Measurements from ENCODE around the gene MAEL.

Gene MAEL

GRCh38 chr1:166974647-166975345 lies 14.3 kb upstream of the MAEL start:
- Histone ChIP-seq H3K27ac (ENCODE audit: low read depth, low read length) (no peak overlapping the region), H3K79me2 (ENCODE audit: control insufficient read depth, low read length) (peaks cover 27% of the 10 kb centered on the region), H3K9me3 (ENCODE audit: control insufficient read depth, insufficient read depth, low read length) (no peaks in the 10 kb centered on the region), H4K20me1 (ENCODE audit: control insufficient read depth, insufficient read depth, low read depth, low read length) (no peaks in the 10 kb centered on the region), H3K4me2 (ENCODE audit: low read length) (peak overlapping the region; percentile 88), H3K27me3 (ENCODE audit: control insufficient read depth, low read length) (no peaks in the 10 kb centered on the region; the same call in 1 of the 2 replicates), H3F3A (ENCODE audit: control insufficient read depth, insufficient read depth) (peaks cover 2% of the 10 kb centered on the region; the same call in 1 of the 2 replicates), H3K4me3 (ENCODE audit: low read length) (peak overlapping the region; percentile 86), H3K36me3 (ENCODE audit: control insufficient read depth, low read length) (no peaks in the 10 kb centered on the region), H3K4me1 (ENCODE audit: control insufficient read depth, low read length) (peaks cover 59% of the 10 kb centered on the region), H3K9me2 (replicated peaks; ENCODE audit: control insufficient read depth, low read length) (no peaks in the 10 kb centered on the region)
- TF ChIP-seq CTCF (IDR thresholded peaks at IDR 0.05; ENCODE audit: low read depth, low read length, poor library complexity, severe bottlenecking) (no peak), EZH2phosphoT487 (IDR thresholded peaks at IDR 0.05; ENCODE audit: borderline replicate concordance, low read length) (no peak)

GRCh38 chr1:166975361-166976129 lies 13.5 kb upstream of the MAEL start, which contains the start of gene ILDR2:
TSS of gene ILDR2 (minus strand) at chr1:166975540. CDS start at chr1:166975268, 272 bp downstream.
- no peaks in the 10 kb centered on the region; the same call in 1 of the 2 replicates for H3K27me3 ChIP-seq (ENCODE audit: control insufficient read depth, low read length)

GRCh38 chr1:166977951-166978350 lies 11.1 kb upstream of the MAEL start:
- peaks cover 32% of the 10 kb centered on the region for H3K4me1 ChIP-seq (ENCODE audit: control insufficient read depth, low read length)
- no peaks in the 10 kb centered on the region for H3K36me3 ChIP-seq (ENCODE audit: control insufficient read depth, low read length)
- TF ChIP-seq EZH2phosphoT487 (IDR thresholded peaks at IDR 0.05; ENCODE audit: borderline replicate concordance, low read length) = no peak
- no peak for TF ChIP-seq CTCF (IDR thresholded peaks at IDR 0.05; ENCODE audit: low read depth, low read length, poor library complexity, severe bottlenecking)
- no peaks in the 10 kb centered on the region for H3F3A ChIP-seq (ENCODE audit: control insufficient read depth, insufficient read depth)
- no peak overlapping the region for H3K4me3 ChIP-seq (ENCODE audit: low read length)
- H3K4me2 ChIP-seq (ENCODE audit: low read length) = no peak overlapping the region
- peaks cover 17% of the 10 kb centered on the region for H3K79me2 ChIP-seq (ENCODE audit: control insufficient read depth, low read length)
- H3K9me3 ChIP-seq (ENCODE audit: control insufficient read depth, insufficient read depth, low read length) = no peaks in the 10 kb centered on the region
- H3K9me2 ChIP-seq (replicated peaks; ENCODE audit: control insufficient read depth, low read length) = no peaks in the 10 kb centered on the region
- no peaks in the 10 kb centered on the region; the same call in 1 of the 2 replicates for H3K27me3 ChIP-seq (ENCODE audit: control insufficient read depth, low read length)
- H3K27ac ChIP-seq (ENCODE audit: low read depth, low read length) = no peak overlapping the region
- no peaks in the 10 kb centered on the region for H4K20me1 ChIP-seq (ENCODE audit: control insufficient read depth, insufficient read depth, low read depth, low read length)

More at GRCh38 chr1:166975361-166976129, 13.5 kb upstream of the MAEL start, which contains the start of gene ILDR2:
- Histone ChIP-seq H3K36me3 (ENCODE audit: control insufficient read depth, low read length) (no peaks in the 10 kb centered on the region), H4K20me1 (ENCODE audit: control insufficient read depth, insufficient read depth, low read depth, low read length) (no peaks in the 10 kb centered on the region), H3K4me3 (ENCODE audit: low read length) (peak within 1 kb of the TSS; percentile 86), H3F3A (ENCODE audit: control insufficient read depth, insufficient read depth) (peaks cover 2% of the 10 kb centered on the region; the same call in 1 of the 2 replicates), H3K4me2 (ENCODE audit: low read length) (peak within 1 kb of the TSS; percentile 88), H3K27ac (ENCODE audit: low read depth, low read length) (peak within 1 kb of the TSS; percentile 25; the same call in 1 of the 2 replicates), H3K79me2 (ENCODE audit: control insufficient read depth, low read length) (peaks cover 25% of the 10 kb centered on the region), H3K9me2 (replicated peaks; ENCODE audit: control insufficient read depth, low read length) (no peaks in the 10 kb centered on the region), H3K4me1 (ENCODE audit: control insufficient read depth, low read length) (peaks cover 52% of the 10 kb centered on the region), H3K9me3 (ENCODE audit: control insufficient read depth, insufficient read depth, low read length) (no peaks in the 10 kb centered on the region)
- TF ChIP-seq EZH2phosphoT487 (IDR thresholded peaks at IDR 0.05; ENCODE audit: borderline replicate concordance, low read length) = no peak
- TF ChIP-seq CTCF (IDR thresholded peaks at IDR 0.05; ENCODE audit: low read depth, low read length, poor library complexity, severe bottlenecking) = no peak
